ENCODE results near the gene HTR1E. TPM values are rescaled to one million over a fixed set of nuclear protein-coding genes. Genes with fewer than 3 reads are reported as not detected.

The HTR1E gene
- total RNA-seq, 1 donor from 2014 or later = not detected

GRCh38 chr6:87012035-87012434 is 74.7 kb downstream of the HTR1E start:
- Histone ChIP-seq H3F3A (ENCODE audit: low read depth) (no peaks in the 10 kb centered on the region), H3K36me3 (no peaks in the 10 kb centered on the region), H2AFZ (replicated peaks) (no peak overlapping the region), H3K4me3 (no peak overlapping the region), H3K27me3 (no peaks in the 10 kb centered on the region), H4K20me1 (ENCODE audit: low read depth) (no peaks in the 10 kb centered on the region), H3K9ac (no peak overlapping the region), H3K9me3 (ENCODE audit: low read depth) (no peaks in the 10 kb centered on the region), H3K27ac (no peak overlapping the region), H3K79me2 (ENCODE audit: low read depth) (no peaks in the 10 kb centered on the region), H3K4me2 (no peak overlapping the region), H3K4me1 (no peaks in the 10 kb centered on the region)
- Mint-ChIP-seq H3K9me3 (peaks cover 21% of the 10 kb centered on the region), H3K27me3 (ENCODE audit: insufficient read depth, low read depth) (peaks cover 4% of the 10 kb centered on the region), H3K27ac (no peak overlapping the region), H3K4me1 (no peaks in the 10 kb centered on the region), H3K36me3 (no peaks in the 10 kb centered on the region), H3K4me3 (no peak overlapping the region)
- TF ChIP-seq CTCF (IDR thresholded peaks at IDR 0.05) (no peak), EZH2 (IDR thresholded peaks at IDR 0.05) (no peak), EZH2phosphoT487 (IDR thresholded peaks at IDR 0.05) (no peak)
- DNase-seq (ENCODE audit: low spot score) = no peak

- Mint-ChIP-seq H3K27ac (no peak overlapping the region), H3K9me3 (peaks cover 21% of the 10 kb centered on the region), H3K4me3 (no peak overlapping the region), H3K4me1 (no peaks in the 10 kb centered on the region), H3K36me3 (no peaks in the 10 kb centered on the region), H3K27me3 (ENCODE audit: insufficient read depth, low read depth) (peaks cover 4% of the 10 kb centered on the region)
- Histone ChIP-seq H2AFZ (replicated peaks) (no peak overlapping the region), H3K27me3 (no peaks in the 10 kb centered on the region), H3K79me2 (ENCODE audit: low read depth) (no peaks in the 10 kb centered on the region), H3K9me3 (ENCODE audit: low read depth) (no peaks in the 10 kb centered on the region), H3K4me1 (no peaks in the 10 kb centered on the region), H3F3A (ENCODE audit: low read depth) (no peaks in the 10 kb centered on the region), H4K20me1 (ENCODE audit: low read depth) (no peaks in the 10 kb centered on the region), H3K36me3 (no peaks in the 10 kb centered on the region), H3K4me2 (no peak overlapping the region), H3K4me3 (no peak overlapping the region), H3K27ac (no peak overlapping the region), H3K9ac (no peak overlapping the region)
- no peak for TF ChIP-seq EZH2phosphoT487 (IDR thresholded peaks at IDR 0.05)
- no peak for TF ChIP-seq CTCF (IDR thresholded peaks at IDR 0.05)
- TF ChIP-seq EZH2 (IDR thresholded peaks at IDR 0.05) = no peak
- DNase-seq (ENCODE audit: low spot score) = no peak
Observed at GRCh38 chr6:87012743-87013142, 75.4 kb downstream of the HTR1E start.

- Histone ChIP-seq H3K9me3 (ENCODE audit: low read depth) (no peaks in the 10 kb centered on the region), H3K4me1 (no peaks in the 10 kb centered on the region), H3K4me2 (no peak overlapping the region), H3K36me3 (no peaks in the 10 kb centered on the region), H3F3A (ENCODE audit: low read depth) (no peaks in the 10 kb centered on the region), H2AFZ (replicated peaks) (no peak overlapping the region), H3K9ac (no peak overlapping the region), H3K27me3 (no peaks in the 10 kb centered on the region), H3K27ac (no peak overlapping the region), H3K4me3 (no peak overlapping the region), H4K20me1 (ENCODE audit: low read depth) (no peaks in the 10 kb centered on the region), H3K79me2 (ENCODE audit: low read depth) (no peaks in the 10 kb centered on the region)
- no peaks in the 10 kb centered on the region for H3K4me1 Mint-ChIP-seq
- peaks cover 6% of the 10 kb centered on the region for H3K9me3 Mint-ChIP-seq
- H3K4me3 Mint-ChIP-seq = no peak overlapping the region
- no peaks in the 10 kb centered on the region for H3K36me3 Mint-ChIP-seq
- no peak for TF ChIP-seq EZH2 (IDR thresholded peaks at IDR 0.05)
- TF ChIP-seq CTCF (IDR thresholded peaks at IDR 0.05) = no peak
- TF ChIP-seq EZH2phosphoT487 (IDR thresholded peaks at IDR 0.05) = no peak
- H3K27me3 Mint-ChIP-seq (ENCODE audit: insufficient read depth, low read depth) = peaks cover 2% of the 10 kb centered on the region
- no peak overlapping the region for H3K27ac Mint-ChIP-seq
- no peak for DNase-seq (ENCODE audit: low spot score)
Observed at GRCh38 chr6:87016772-87017171, 79.4 kb downstream of the HTR1E start.

All from neural progenitor cell (in vitro differentiated cells).